Ramos (cell line): Measurements from ENCODE around the gene GJA9.

ENCODE experiments used
- in situ Hi-C: fragments of 300-500 bp; cut with MboI; formaldehyde crosslinking; loops from one replicate; pipeline ENCODE4 v1.14.3; 2022; ENCODE audit warnings: low sequenced_read_pairs; ENCODE audit not compliant: unreplicated experiment

The GJA9 gene

GRCh38 chr1:38834221-38834782, 47.1 kb downstream of the GJA9 start:
- in situ Hi-C loops, result no loop called here

DNA sequence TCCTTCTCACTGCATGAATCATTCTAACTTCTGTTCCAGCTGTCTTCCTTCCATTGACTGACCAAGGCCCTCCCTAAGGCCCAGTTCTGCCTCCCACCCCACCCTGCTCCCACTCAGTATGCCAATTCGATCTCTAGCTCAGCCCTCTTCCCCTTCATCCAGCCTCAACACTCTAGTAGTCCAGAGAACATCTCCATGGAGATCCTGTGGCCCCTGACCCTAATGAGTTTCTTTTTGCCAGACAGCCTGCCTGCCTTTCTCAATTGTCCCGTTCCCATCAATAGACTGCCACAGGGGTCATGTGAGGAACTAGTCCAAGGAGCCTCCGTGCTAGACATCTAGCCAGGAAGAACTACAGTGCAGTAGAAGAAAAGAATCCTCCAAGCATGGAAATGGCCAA, 48.2 kb downstream of the GJA9 start:
- in situ Hi-C loops, result no loop called here

GRCh38 chr1:38832370-38832734, 49.0 kb downstream of the GJA9 start:
- in situ Hi-C loops, result no loop called here

- in situ Hi-C loops, result no loop called here
These were observed 49.5 kb downstream of the GJA9 start for GRCh38 chr1:38831731-38832369.

DNA sequence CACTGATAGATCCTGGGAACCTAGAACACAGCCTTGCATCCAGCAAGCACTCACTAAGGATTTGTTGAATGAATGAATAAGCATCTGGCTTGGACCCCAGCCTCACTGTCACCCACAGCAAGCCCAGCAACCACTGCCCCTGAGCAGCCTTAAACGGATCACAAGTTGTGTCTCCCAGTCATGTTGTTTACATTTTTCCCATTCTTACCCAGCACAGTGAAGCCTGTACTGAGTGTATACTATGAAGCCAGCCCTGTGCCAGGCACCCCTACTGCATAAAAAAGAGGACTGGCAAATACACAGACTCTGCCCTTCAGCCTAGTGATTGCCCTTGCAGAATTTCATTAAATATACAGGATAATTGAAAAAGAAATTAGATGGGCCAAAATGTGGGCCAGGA, 52.0 kb downstream of the GJA9 start:
- in situ Hi-C loops, result no loop called here

- in situ Hi-C loops, result no loop called here
These were observed 54.1 kb downstream of the GJA9 start for GRCh38 chr1:38827318-38827717.

- in situ Hi-C loops, result no loop called here
These were observed 54.5 kb downstream of the GJA9 start for GRCh38 chr1:38826886-38827285.

DNA sequence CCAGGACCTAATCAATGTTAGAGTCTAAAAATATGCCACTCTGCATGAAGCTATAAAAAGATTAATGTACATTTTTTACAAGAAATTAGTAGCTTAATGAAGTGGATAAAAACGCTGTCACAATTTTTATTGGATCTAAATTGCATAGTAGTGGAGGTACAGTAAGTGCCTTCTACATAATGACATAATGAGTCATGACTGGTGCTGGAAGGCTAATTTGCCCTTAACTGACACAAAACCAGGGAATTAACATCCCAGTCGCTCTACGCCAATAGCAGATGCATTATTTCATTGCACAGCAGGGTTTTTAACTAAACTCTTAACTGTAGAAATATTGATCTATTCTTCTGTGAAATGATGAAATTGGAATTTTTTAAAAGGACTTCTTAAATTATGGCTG, 55.1 kb downstream of the GJA9 start:
- in situ Hi-C loops, result no loop called here
